ENCODE results near the gene RUBCN.

- no peak for TF ChIP-seq CTCF (IDR thresholded peaks at IDR 0.05)
- TF ChIP-seq POLR2A (IDR thresholded peaks at IDR 0.05; ENCODE audit: low read depth) = no peak
Observed at GRCh38 chr3:197714251-197714650, 22.5 kb downstream of the RUBCN start.

Measured in esophagus muscularis mucosa (tissue), 3 donors.